SHP77 (cell line): ENCODE measurements around the gene SLC16A3.
A peak's percentile ranks its signal among the peaks of the same experiment; 100 is the strongest.

Experiments
- DNase-seq, 2 experiments: peaks; one replicate each; lab custom pipeline; 2025; lab: John Stamatoyannopoulos, UW

SLC16A3 gene

DNA sequence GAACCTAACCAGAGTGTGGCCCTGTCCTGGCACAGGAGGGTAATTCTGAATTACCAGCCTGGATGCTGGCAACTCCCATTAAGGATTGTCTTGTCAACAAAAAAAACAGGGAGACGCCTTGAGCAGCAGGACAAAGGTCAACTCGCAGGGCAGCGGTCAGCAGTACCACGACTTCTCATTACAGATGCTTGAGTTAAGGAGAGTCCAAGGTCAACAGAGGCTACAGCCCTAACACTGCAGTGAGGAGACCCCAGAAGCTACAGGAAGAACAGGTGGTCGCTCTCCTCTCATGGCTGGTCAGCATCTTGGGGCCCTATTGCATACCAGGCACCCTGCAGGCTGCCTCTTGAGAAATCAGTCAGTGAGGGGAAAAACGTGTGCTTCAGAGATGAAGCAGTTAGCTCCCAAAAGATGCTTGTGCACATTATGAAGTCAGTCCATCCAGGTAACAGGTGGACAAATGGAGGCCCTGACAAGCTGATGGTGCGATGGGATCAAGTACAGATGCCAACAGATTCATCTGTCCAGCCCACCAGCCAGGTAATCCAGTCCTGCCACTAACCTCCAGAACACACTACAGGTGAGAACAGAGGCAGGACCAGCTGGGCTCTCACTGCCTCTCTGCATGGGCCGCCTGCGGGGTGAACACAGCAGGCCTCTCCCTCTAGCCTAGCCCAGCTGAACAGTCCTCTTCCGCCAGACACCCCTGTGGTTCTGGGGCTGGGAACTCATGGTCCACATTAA is 40.5 kb downstream of the SLC16A3 start:
- DNase-seq: no peak

DNA sequence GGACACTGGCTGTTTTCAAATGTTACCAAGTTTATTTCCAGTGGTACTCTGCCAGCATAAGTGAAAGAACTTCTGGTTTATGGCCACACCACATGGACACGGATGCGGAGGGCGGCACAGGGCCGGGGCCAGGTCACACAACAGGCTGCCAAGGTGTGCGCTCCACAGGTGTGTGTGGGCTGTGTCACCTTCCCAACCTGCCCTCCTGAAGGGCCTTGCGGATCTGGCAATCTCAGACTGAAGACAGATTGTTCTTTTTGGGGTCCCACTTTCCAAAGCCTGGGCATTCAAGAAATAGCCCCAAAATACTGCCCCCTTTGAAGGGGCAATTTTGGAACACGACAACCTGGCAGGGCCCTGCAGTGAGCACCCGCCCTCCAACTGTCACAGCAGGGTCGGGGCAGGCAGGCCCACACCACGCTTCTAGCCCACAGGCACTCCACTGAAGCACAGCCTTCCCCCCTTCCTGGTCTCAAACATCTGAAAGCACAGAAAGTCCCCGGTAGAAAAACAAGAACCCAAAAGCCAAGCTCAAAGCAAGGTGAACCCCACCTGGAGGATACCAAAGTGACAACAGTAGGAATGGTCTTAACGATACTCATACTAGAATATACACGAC is 41.1 kb downstream of the SLC16A3 start:
- no peak for DNase-seq

DNA sequence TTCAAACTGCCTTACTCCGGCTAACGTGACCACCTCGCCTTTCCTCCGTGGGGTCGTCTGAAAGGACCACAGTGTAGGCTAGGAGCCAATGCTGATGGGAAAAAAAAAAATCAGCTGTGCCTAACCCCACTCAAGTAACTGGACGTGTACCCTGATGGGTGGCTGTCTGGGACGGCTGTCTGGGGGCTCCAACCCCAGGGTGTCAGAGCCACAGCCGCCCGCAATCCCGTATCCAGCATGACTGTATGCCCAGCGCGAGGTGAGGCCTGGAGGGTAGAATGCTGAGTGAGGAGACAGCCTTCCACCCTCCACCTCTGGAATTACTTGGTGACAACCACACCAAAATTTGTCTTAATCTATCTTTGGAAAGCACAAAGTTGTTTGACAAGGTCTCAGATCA is 41.8 kb downstream of the SLC16A3 start:
- DNase-seq: no peak

DNA sequence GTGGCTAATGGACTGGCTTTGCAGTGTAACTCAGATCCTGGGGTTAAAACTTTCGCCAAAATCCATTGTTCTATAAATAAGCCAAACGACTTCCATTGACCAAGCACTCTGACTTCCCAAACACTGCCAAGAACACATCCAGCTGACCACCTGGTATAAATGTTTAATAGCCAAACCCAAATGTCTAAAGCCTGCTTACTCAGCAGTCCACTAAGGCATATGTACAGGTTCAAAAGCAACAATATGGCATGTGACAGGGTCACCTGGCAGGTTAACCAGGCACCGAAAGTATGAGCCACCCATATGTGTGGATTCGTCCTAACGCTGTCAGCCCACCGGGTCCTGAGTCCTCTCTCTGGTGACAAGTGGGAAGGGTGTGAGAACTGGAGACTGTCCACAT is 42.6 kb downstream of the SLC16A3 start:
- DNase-seq: no peak

DNA sequence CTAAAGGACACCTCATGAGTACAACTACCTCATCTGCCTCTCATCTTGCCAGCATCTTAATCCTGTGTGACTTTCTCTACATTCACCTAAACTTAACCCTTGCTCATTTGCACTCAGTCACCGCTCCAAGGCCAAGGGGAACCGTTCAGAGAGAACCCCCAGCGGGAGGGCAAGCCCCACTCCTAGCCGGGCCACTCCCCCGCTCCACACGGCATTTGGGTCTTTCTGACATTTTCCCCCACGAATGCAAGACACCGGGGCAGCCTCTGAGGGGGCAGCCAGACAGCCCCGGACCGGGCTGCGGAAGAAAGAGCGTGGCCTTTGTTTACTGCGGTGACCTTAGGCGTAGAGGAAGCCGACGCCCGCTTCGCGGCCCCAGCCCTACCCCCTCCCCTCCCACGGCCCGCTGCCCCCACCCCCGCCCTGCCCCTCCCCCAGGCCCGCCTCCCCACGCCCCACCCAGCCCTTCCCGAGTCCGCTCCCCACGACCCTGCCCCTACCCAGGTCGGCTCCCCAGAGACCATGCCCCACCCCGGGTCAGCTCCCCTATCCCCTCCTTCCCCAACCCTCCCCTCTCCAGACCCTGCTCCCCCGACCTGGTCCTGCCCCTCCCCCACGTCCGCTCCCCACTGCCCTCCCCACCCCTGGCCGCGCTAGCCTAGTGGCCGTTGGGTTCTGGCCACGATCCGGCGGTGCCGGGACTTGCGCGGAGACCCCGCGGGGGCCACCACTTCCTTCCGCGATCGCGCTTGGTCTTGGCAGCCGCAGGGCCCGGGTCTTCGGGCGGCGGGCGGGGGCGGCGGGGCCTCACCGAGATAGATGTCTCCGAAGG is 43.9 kb downstream of the SLC16A3 start:
- no peak for DNase-seq

DNA sequence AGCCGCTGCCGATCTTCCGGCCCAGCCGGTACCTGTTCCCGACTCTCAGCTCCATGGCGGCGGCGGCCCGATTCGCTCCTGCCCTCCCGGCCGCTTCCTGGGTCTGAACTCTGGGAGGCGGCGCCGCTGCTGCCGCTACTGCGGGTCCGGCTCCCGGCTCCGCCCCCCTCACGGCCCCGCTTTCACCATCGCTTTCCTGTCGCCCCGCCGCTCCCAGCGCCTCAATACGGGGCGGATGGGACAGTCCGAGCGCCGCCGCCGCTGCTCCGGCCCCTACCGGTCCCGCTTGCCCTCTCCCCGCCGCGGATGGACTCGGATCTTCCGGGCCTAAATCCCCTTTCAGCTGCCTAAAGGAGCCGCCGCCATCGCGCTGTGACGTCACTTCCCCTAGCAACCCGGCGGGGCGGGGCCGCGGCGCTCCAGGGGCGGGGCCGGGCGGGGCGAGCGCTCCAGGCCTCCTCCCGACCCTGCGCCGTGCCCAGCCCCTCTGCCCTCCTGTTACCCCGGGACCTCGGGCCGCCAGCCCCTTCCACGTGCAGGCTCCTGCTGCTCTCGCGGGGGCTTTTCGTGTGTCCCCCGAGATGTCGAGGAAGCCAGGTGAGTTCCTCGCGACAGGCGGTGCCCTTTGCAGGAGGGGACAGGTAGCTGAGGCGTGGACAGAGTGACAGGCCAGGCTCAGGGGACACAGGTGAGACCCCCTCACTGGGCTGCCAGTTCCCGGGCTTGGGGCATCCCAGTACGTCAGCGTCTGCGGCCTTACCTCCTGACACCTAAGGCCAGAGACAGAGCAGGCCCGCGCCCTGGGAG is 44.7 kb downstream of the SLC16A3 start, which contains the start of gene CSNK1D:
TSS of gene CSNK1D (minus strand) at position 374 of the 807 bp plus-strand sequence. CDS start at position 55, 319 bp downstream.
- DNase-seq: peak; percentile 82 to 83

DNA sequence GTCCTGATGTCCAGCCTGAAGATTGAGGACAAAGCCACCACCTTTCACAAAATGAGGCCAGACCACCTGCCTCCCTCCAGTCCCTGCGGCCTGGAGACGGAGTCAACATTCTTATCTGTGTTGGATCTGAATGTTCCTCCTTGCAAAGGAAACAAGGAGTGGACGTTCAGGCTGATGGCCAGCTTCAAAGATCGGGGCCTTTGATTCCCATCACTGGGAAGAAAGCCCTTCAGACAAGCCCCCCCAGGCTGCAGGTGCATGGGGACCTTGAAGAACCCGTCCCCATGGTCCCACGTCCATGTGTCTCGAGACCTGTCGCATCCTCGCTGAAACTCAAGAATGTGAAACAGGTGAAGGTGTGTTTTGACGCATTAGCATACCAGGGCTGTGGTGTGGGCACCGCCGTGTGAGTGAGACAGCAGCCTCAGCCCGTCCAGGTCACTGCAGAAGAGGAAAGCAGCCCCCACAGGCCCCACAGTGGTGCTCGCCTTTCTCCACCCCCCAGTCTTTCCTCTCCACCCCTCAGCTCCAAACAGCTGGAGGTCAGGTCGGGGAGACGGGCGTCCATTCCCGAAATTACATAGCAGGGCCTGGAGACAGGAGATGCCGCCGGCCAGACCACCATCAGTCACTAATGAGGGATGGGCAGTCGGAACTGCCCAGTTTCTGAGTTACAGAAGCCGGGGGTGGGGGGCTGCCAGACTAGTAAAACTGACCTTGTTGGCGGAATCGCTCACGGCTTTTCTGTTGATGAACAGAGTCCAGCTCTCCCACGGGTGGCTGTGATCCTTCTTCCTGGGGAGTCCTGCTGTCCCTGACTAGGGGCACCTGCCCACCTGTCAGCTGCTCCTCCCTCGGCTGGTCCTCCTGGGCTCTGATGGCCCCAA is 45.5 kb downstream of the SLC16A3 start:
- DNase-seq: no peak

DNA sequence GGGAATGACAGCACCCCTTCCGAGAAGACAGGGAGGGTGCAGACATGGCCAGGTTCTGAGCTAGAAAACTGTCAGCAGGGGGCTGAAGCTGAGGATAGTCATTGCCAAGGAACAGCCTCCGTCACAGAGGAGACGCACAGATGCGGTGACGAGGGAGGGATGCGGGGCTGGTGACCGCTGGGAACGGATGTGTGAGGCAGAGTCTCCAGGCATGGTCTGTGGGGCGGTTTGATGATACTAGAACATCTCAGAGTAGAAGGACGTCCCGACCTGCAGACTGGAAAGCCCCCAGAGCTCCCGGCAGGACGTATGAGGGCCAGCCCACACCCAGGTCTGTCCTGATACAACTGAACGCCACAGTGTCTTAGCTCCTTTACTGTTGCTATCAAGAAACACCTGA is 46.5 kb downstream of the SLC16A3 start:
- no peak for DNase-seq

DNA sequence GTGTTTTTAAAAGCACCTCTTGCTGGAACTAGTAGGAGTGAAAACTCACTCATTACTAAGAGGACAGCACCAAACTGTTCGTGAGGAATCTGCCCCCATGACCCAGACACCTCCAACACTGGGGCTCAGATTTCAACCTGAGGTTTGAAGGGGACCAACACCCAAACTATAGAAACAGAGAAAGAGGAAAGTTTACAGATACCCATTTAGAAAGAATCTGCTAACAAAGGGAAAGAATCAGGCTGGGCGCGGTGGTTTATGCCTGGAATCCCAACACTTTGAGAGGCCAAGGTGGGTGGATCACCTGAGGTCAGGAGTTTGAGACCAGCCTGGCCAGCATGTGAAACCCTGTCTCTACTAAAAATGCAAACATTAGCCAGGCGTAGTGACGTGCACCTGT is 48.1 kb downstream of the SLC16A3 start:
- no peak for DNase-seq

DNA sequence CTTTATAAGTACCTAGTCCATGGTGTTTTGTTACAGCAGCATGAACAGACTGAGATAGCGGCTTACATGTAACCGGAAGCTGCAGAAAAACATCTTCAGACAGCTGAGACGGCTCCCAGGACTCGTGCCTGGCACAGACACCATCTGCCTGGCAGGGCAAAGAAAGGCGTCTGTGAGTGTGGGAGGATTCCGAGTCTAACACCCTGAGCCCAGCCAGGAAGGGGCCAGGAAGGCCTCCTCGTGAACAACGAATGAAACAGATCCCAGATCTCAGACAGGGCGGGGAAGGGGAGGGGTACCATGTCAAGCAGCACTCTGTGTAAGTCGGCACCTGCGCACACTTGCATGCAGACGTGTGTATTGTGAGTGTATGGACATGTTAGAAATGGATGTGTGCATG is 49.0 kb downstream of the SLC16A3 start:
- DNase-seq: no peak

DNA sequence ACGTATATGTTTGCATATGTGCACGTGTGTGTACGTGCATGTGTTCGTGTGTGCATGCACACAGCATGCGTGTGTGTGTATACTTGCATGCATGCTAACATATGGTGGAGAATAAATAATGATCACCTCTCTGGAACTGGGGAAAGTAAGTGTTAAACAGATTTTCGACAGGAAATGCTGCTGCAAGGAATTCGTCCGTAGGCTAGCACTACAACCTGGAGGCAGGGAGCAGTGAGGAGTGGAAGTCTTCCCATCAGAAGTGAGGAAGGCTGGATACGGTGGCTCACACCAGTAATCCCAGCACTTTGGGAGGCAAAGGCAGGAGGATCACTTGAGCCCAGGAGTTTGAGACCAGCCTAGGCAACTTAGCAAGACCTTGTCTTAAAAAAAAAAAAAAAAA is 49.5 kb downstream of the SLC16A3 start:
- DNase-seq: no peak

DNA sequence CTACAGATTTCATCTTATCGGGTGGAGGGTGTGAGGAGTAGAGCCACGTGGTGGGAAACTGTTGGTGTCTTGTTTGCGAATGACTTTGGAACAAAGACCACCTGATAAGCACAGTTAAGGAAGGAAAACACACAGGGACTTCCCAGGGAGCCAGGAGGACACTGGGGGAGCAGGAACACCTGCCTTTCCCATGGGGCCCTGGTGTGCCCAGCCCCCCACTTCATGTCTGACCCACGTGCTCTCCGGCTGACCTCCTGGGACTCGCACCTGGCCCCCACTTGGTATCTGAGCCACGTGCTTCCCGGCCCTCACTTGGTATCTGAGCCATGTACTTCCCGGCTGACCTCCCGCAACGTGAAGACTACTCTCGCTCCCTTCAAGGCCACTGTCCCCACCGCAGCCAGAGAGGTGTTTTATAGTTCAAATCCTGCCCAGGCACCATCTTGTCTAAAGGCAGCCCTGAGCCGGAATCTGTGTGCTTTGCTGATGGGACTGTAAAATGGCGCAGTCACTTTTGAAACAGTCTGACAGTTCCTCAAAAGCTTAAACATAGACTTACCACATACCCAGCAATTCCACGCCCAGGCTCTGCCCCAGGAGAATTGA is 50.0 kb downstream of the SLC16A3 start:
- no peak for DNase-seq

DNA sequence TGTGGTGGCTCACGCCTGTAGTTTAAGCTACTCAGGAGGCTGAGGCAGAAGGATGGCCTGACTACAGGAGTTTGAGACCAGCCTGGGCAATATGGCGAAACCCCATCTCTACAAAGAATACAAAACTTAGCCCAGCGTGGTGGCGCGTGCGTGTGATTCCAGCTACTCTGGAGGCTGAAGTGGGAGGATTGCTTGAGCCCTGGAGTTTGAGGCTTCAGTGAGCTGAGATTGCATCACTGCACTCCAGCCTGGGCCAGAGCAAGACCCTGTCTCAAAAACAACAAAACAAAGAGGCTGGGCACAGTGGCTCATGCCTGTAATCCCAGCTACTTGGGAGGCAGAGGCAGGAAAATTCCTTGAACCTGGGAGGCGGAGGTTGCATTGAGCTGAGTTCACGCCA is 51.7 kb downstream of the SLC16A3 start:
- no peak for DNase-seq

DNA sequence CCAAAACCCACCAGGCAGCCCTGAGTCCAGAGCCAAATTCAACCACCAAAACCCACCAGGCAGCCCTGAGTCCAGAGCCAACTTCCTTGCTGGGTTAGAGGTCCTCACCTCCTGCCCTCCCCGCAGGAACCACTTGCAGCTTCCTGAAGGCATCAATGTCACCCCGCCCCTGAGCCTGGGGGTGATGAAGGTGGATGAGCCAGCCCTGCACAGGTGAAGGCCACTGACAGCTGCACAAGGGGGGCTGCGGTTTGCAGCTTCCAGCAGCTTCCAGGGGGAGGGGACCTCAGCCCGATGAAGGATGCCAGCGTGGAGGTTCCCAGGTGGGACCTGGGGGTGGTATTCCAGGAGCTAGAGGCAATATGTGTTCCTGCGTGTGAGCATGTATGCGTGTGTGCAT is 52.2 kb downstream of the SLC16A3 start:
- no peak for DNase-seq

DNA sequence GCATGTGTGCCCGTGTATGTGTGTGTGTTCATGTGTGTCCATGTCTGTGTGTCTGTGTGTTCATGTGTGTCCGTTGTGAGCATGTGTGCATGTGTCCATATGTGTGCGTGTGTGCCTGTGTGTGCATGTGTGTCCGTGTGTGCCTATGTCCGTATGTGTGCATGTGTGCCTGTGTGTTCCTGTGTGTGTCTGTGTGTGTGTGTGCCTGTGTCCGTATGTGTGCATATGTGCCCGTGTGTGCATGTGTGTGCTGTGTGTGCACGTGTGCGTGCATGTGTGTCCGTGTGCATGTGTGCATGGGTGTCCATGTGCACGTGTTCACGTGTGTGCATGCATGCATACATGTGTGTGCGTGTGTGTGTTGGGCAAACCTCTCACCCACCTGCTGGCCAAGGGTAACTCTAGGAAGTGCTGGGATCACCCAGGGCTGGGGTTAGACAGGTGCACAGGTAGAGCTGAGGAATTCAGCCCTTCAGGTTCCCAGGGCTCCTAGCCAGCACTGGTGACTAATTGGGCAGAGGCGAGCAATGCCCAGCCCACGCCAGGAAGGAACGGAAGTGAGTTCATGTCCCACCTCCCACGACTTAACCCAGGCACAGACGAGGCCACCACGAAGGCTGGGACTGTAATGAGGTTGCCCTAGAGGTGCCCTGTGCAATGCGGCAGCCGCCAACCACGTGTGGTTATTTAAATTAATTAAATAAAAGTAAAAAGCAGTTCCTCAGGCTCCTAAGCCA is 52.8 kb downstream of the SLC16A3 start:
- no peak for DNase-seq

DNA sequence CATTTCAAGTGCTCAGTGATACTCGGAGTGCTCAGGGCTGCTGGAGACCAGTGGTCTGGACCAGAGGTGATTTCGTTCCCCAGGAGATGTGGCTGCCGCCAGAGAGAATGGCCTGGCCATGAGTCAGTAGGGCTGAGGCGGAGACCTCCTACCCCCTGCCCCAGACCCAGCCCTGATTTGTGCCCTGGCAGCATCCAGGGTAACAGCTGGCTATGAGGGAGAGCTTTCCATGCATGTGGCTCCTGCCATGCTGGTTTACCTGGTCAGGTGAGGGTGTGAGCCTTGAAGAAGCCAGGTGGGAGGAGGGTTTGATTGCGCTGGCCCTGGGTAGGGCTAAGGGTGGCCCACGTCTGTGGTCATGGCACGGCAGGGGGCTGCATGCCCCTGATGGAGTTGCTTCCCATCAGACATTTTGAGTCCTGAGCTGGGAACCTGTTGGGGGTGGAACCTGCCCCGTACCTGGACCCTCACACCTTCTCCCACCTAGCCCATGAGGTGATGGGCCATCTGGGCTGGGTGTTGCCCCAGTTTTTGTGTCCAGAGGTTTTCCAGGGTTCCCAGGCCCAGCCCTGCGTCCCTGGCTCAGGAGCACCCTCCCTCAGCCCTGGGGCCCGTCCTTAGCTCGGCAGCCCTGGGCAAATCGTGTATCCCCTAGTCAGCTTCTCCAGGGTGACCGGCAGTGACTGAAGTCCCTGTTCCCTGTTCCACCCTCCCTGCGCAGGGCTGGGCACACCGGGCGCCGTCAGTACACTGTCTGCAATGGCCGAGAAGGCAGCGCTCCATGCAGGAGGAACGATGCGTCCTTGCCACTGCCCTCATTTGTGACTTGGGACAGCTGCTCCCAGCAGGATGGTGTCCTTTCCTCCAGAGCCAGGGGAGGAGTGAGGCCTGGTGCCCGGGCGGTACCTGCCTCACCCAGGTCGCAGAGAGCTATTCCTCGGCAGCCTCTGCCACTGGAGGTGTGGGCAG is 53.7 kb downstream of the SLC16A3 start:
- no peak for DNase-seq

DNA sequence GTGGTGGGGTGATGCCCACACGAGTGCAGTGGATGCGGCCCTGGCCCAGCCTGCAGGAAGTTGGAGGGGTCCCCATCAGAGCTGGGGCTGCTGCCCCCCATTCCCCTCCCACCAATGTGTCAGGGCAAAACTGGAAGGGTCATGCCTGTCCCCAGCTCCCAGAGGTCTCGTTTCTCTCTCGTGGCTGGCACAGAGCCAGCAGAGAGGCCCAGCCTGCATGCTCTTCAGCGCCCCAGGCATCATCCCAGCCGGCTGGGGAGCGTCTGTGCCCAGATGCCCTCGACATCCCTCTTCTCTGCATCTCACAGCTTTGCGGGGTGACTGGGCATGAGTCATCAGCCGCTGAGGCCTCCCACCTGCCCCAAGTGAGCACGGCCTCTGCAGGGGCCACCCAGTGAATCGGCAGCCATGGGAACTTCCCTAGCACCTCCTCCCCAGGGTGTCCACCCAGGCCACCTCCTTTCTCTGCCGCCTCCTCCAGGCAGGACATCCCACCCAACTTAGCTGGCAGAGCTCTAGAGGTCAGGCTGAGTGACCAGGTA is 54.4 kb downstream of the SLC16A3 start:
- DNase-seq: peak; percentile 64 to 65

DNA sequence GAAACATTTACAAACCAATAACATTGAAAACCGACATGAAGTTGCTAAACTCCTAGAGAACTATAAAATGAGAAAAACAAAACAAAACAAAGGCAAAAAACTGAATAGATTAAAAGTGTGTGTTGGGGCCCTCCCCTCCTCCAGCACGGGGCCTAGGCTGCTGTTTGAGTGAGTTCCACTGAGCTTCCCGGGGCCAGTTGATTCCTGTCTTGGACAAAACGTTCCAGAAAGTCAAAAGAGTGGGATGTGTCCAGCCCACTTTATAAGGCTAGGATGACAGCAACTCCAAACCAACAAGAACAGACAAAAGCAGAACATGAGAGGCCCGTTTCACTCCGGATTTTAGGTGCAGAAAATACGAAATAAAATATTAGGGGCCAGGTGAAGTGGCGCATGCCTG is 56.3 kb downstream of the SLC16A3 start:
- DNase-seq: no peak
